GM12873 (cell line): Measurements from ENCODE around the gene MCM6.

Experiments used
- TF ChIP-seq, protein P1 (sequence below): IDR thresholded peaks from 2 replicates; pipeline ENCODE4 v1.5.1; 2012; ENCODE audit warnings: low read depth, mild to moderate bottlenecking, moderate library complexity, low read length, control low read depth; ENCODE audit not compliant: insufficient read depth; ENCODE audit errors: missing control alignments

The MCM6 gene

GRCh38 chr2:135890149-135890548 lies 13.9 kb upstream of the MCM6 start:
- TF ChIP-seq, protein P1, sequence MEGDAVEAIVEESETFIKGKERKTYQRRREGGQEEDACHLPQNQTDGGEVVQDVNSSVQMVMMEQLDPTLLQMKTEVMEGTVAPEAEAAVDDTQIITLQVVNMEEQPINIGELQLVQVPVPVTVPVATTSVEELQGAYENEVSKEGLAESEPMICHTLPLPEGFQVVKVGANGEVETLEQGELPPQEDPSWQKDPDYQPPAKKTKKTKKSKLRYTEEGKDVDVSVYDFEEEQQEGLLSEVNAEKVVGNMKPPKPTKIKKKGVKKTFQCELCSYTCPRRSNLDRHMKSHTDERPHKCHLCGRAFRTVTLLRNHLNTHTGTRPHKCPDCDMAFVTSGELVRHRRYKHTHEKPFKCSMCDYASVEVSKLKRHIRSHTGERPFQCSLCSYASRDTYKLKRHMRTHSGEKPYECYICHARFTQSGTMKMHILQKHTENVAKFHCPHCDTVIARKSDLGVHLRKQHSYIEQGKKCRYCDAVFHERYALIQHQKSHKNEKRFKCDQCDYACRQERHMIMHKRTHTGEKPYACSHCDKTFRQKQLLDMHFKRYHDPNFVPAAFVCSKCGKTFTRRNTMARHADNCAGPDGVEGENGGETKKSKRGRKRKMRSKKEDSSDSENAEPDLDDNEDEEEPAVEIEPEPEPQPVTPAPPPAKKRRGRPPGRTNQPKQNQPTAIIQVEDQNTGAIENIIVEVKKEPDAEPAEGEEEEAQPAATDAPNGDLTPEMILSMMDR: no peak

- TF ChIP-seq, protein P1: no peak
These were observed 9.5 kb upstream of the MCM6 start for GRCh38 chr2:135885709-135886108.

GRCh38 chr2:135882415-135882814 lies 6.2 kb upstream of the MCM6 start:
- TF ChIP-seq, protein P1: no peak

DNA sequence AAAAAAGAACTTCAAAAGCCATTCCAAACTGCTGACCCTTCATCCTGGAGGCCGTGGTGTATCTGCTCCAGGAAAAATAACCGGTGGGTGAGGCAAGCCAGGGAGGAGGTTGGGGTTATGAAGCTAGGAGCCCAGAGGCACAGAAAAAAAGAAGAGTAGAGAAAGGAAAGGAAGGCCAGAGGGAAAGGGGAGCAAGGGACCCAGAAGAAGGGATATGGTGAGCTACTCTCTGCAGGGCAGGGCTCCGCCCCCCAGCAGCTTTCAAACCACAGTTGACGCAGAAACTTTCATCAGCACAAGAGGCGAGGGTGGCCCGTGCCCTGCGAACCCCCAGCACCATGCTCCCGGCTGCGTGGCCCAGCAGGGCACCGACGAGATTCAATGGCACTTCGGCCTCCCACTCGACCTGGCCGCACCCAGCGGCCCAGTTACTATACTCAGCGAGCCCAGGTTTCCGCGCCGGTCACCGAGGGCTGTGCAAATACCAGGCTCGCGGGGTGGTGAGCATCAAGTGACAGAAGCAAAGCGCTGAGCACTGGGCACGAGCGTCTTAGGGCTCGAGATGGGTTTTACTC lies 665 bp downstream of the MCM6 start:
- TF ChIP-seq, protein P1: no peak

GRCh38 chr2:135874777-135875365 lies 1.4 kb downstream of the MCM6 start:
- TF ChIP-seq, protein P1: no peak

- TF ChIP-seq, protein P1: no peak
These were observed 5.7 kb downstream of the MCM6 start for GRCh38 chr2:135870571-135870970.

- TF ChIP-seq, protein P1: no peak
These were observed 13.0 kb downstream of the MCM6 start for GRCh38 chr2:135863233-135863632.
